ENCODE results near the gene STK32C. TPM values are rescaled to one million over a fixed set of nuclear protein-coding genes. Genes with fewer than 3 reads are reported as not detected.

Gene STK32C
- total RNA-seq, 3 donors from 2014 or later = 5.6 to 12.8 (median 11.7) TPM

DNA sequence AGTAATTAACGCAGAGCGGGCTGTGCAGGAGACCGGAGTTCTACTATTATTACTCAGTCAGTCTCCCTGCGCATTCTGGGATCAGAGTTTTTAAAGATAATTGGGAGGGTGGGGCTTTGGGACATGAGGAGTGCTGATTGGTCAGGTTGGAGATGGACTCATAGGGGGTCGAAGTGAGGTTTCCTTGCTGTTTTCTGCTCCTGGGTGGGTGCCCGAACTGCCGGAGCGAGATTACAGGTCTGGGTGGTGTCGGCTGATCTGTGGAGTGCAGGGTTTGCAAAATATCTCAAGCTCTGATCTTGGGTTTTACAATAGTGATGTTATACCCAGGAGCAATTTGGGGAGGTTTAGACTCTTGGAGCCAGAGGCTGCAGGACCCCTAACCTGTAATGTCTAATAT, 20.4 kb upstream of the STK32C start:
- no peak overlapping the region for H3K4me3 ChIP-seq
- H3K27me3 ChIP-seq = no peaks in the 10 kb centered on the region
- intact Hi-C loops (cut with DNase I; ENCODE audit: low total_unique reads) = no loop called here
- no peak for TF ChIP-seq POLR2AphosphoS5 (IDR thresholded peaks at IDR 0.05)
- TF ChIP-seq, protein P1, sequence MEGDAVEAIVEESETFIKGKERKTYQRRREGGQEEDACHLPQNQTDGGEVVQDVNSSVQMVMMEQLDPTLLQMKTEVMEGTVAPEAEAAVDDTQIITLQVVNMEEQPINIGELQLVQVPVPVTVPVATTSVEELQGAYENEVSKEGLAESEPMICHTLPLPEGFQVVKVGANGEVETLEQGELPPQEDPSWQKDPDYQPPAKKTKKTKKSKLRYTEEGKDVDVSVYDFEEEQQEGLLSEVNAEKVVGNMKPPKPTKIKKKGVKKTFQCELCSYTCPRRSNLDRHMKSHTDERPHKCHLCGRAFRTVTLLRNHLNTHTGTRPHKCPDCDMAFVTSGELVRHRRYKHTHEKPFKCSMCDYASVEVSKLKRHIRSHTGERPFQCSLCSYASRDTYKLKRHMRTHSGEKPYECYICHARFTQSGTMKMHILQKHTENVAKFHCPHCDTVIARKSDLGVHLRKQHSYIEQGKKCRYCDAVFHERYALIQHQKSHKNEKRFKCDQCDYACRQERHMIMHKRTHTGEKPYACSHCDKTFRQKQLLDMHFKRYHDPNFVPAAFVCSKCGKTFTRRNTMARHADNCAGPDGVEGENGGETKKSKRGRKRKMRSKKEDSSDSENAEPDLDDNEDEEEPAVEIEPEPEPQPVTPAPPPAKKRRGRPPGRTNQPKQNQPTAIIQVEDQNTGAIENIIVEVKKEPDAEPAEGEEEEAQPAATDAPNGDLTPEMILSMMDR (IDR thresholded peaks at IDR 0.05) = no peak
- TF ChIP-seq POLR2A (IDR thresholded peaks at IDR 0.05) = no peak
- no peaks in the 10 kb centered on the region for H3K36me3 ChIP-seq
- no peaks in the 10 kb centered on the region for H3K9me3 ChIP-seq
- H3K27ac ChIP-seq = no peak overlapping the region
- DNase-seq (ENCODE audit: low spot score in 2 of 2) = no peak
- peaks cover 0 to 6% of the 10 kb centered on the region in 2 donors for H3K4me1 ChIP-seq

DNA sequence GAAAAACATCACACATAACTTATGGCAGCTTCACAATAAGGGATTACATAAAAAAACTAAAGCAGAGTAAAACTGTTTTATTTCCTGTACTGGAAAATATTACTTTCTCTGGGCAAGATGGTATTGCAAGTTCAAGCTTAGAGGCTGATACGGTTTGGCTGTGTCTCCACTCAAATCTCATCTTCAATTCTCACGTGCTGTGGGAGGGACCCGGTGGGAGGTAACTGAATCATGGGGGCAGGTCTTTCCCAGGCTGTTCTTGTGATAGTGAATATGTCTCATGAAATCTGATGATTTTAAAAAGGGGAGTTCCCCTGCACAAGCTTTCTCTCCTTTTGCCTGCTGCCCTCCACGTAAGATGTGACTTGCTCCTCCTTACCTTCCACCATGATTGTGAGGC, 19.2 kb upstream of the STK32C start:
- H3K27me3 ChIP-seq = no peaks in the 10 kb centered on the region
- H3K9me3 ChIP-seq = no peaks in the 10 kb centered on the region
- H3K27ac ChIP-seq = no peak overlapping the region
- no peak overlapping the region for H3K4me3 ChIP-seq
- no peak for DNase-seq (ENCODE audit: low spot score in 2 of 2)
- no peaks in the 10 kb centered on the region for H3K4me1 ChIP-seq
- no peak for TF ChIP-seq POLR2A (IDR thresholded peaks at IDR 0.05)
- TF ChIP-seq, protein P1 (IDR thresholded peaks at IDR 0.05) = no peak
- TF ChIP-seq POLR2AphosphoS5 (IDR thresholded peaks at IDR 0.05) = no peak
- no peaks in the 10 kb centered on the region for H3K36me3 ChIP-seq
- intact Hi-C loops (cut with DNase I; ENCODE audit: low total_unique reads) = no loop called here

DNA sequence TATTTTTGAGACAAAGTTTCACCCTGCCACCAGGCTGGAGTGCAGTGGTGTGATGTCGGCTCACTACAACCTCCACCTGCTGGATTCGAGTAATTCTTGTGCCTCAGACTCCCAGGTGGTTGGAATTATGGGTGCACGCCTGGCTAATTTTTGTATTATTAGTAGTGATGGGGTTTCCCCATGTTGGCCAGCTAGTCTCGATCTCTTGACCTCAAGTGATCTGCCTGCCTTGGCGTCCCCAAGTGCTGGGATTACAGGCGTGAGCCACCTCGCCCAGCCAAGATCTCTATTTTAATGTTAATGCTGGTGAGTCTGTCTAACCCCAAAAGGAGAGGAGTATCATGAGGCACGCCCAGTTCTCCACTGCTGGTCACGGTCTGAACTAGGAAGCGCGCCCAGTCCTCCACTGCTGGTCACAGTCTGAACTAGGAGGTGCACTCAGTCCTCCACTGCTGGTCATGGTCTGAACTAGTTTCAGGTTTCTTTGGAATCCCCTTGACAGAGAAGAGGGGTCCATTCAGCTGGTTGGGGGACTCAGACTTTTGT, 18.7 kb upstream of the STK32C start:
- Histone ChIP-seq H3K4me1 (no peaks in the 10 kb centered on the region), H3K9me3 (no peaks in the 10 kb centered on the region), H3K27me3 (no peaks in the 10 kb centered on the region), H3K27ac (no peak overlapping the region), H3K36me3 (no peaks in the 10 kb centered on the region), H3K4me3 (no peak overlapping the region)
- TF ChIP-seq, protein P1 (IDR thresholded peaks at IDR 0.05) = no peak
- TF ChIP-seq POLR2A (IDR thresholded peaks at IDR 0.05) (no peak), POLR2AphosphoS5 (IDR thresholded peaks at IDR 0.05) (no peak)
- no peak for DNase-seq (ENCODE audit: low spot score in 2 of 2)
- intact Hi-C loops (cut with DNase I; ENCODE audit: low total_unique reads) = no loop called here

- Histone ChIP-seq H3K4me1 (no peaks in the 10 kb centered on the region), H3K27me3 (no peaks in the 10 kb centered on the region), H3K36me3 (no peaks in the 10 kb centered on the region), H3K9me3 (no peaks in the 10 kb centered on the region), H3K4me3 (no peak overlapping the region), H3K27ac (no peak overlapping the region)
- intact Hi-C loops (cut with DNase I; ENCODE audit: low total_unique reads) = no loop called here
- no peak for DNase-seq (ENCODE audit: low spot score in 2 of 2)
- TF ChIP-seq POLR2A (IDR thresholded peaks at IDR 0.05) (no peak), POLR2AphosphoS5 (IDR thresholded peaks at IDR 0.05) (no peak)
- TF ChIP-seq, protein P1 (IDR thresholded peaks at IDR 0.05) = no peak
These were observed 16.4 kb upstream of the STK32C start for GRCh38 chr10:132324186-132324585.

- Histone ChIP-seq H3K4me1 (no peaks in the 10 kb centered on the region), H3K4me3 (no peak overlapping the region), H3K27me3 (no peaks in the 10 kb centered on the region), H3K36me3 (no peaks in the 10 kb centered on the region), H3K9me3 (no peaks in the 10 kb centered on the region), H3K27ac (no peak overlapping the region)
- no peak for DNase-seq (ENCODE audit: low spot score in 2 of 2)
- TF ChIP-seq, protein P1 (IDR thresholded peaks at IDR 0.05) = no peak
- TF ChIP-seq POLR2A (IDR thresholded peaks at IDR 0.05) (no peak), POLR2AphosphoS5 (IDR thresholded peaks at IDR 0.05) (no peak)
- intact Hi-C loops (cut with DNase I; ENCODE audit: low total_unique reads) = no loop called here
These were observed 14.9 kb upstream of the STK32C start for GRCh38 chr10:132322586-132323048.

Data from breast epithelium (tissue), 4 donors.